Activated CD4-positive, alpha-beta T cell treated with anti-CD3 and anti-CD28 coated beads for 4 hours (primary cell): ENCODE data around the gene FAM135A.

Experiments used
- DNase-seq, 2 donors: peaks; one replicate each; pipeline ENCODE4 v3.0.0-alpha.2; 2020

Gene FAM135A

GRCh38 chr6:70413114-70413991, at the start of gene FAM135A:
Gene FAM135A (plus strand): TSS chr6:70413508. CDS start chr6:70428343, 14,835 bp downstream.
- peak; percentile 94 to 95 for DNase-seq

GRCh38 chr6:70363741-70364493, 49.4 kb upstream of the FAM135A start:
- DNase-seq, result no peak

DNA sequence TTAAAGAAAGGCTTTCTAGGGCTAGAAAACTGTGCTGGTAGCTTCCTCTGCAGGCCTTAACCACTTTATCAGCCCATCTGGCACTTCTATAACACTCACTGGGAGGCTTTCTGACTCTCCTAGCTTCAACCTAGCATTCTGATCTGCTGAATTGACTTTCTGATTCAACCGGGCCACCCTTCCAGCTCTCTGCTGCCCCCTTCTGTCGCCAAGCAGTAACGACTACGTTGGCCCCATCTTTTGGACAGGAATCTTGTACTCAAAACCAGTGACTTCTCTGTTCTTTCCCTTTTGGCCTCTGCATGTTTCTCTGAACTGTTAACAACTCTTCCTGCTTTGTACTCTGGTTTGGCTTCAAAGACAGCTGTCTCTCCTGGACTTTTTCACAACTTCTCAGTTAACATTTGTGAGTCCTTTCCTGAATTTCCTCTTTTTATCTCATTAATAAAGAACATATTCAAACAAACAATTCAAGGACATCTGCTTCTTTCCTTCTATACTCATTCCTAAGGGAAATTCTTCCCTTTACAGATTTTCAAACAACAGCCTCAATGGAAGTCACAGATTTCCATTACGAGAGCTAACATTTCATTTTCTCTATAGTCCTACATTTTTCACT, 43.9 kb upstream of the FAM135A start:
- peak; percentile 38 to 51 for DNase-seq

- DNase-seq, result no peak
Measured at GRCh38 chr6:70370496-70370895, 42.8 kb upstream of the FAM135A start.

GRCh38 chr6:70371454-70372105, 41.7 kb upstream of the FAM135A start:
- no peak for DNase-seq

GRCh38 chr6:70375166-70375565, 38.1 kb upstream of the FAM135A start:
- DNase-seq, result no peak

GRCh38 chr6:70375882-70376281, 37.4 kb upstream of the FAM135A start:
- no peak for DNase-seq

- no peak for DNase-seq
Measured at GRCh38 chr6:70376628-70377027, 36.7 kb upstream of the FAM135A start.

DNA sequence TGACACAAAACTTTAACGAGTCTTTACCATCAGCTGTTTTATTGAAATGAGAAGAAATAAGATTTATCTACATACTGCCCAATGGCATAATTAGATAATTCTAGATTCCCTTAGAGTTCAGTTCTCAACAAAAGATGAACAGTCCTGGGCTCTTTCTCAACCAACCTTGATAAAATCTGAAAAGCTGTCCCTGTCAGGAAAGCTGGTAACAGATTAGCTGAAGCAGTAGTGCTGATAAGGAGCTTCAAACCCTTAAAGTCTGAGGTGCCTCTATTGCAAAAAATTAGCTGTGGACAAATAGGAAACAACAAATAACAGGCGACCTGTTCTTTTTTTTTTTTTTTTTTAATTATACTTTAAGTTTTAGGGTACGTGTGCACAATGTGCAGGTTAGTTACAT, 35.9 kb upstream of the FAM135A start:
- DNase-seq, result no peak

DNA sequence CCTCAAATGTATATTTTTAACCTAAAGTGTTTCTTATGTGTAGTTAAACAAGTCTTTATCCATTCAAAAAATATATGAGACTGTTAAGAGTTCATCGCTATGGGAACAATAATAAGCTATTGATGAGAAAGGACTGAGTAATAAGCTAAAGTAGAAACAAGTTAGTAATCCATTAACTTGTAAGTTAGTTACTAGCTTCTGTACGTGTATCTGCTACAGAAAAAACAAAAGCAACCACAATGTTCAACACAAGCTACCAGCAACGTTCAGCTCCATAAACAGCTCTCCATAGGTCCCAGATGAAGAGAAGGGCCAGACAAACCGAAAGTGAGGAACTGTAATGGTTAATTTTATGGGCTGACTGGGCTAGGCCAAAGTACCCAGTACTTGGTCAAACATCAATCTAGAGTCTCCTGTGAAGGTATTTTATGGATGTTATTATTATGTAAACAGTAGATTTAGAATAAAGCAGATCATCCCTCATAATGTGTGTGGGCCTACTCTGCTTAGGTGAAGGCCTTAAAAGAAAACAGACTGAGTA, 33.8 kb upstream of the FAM135A start:
- DNase-seq, result no peak

GRCh38 chr6:70380252-70380651, 33.1 kb upstream of the FAM135A start:
- no peak for DNase-seq

GRCh38 chr6:70380771-70381416, 32.4 kb upstream of the FAM135A start:
- no peak for DNase-seq

DNA sequence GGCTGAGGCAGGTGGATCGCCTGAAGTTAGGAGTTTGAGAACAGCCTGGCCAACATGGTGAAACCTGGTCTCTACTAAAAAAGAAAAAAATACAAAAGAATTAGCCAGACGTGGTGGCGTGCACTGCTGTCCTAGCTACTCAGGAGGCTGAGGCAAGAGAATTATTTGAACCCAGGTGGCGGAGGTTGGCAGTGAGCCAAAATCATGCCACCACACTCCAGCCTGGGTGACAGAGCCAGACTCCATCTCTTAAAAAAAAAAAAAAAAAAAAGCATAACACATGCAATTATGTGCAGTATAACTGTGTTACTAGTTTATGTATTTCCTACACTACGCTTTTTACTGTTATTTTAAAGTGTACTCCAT, 31.9 kb upstream of the FAM135A start:
- no peak for DNase-seq

- no peak for DNase-seq
Measured at GRCh38 chr6:70385901-70386300, 27.4 kb upstream of the FAM135A start.

- no peak for DNase-seq
Measured at GRCh38 chr6:70388814-70389213, 24.5 kb upstream of the FAM135A start.

DNA sequence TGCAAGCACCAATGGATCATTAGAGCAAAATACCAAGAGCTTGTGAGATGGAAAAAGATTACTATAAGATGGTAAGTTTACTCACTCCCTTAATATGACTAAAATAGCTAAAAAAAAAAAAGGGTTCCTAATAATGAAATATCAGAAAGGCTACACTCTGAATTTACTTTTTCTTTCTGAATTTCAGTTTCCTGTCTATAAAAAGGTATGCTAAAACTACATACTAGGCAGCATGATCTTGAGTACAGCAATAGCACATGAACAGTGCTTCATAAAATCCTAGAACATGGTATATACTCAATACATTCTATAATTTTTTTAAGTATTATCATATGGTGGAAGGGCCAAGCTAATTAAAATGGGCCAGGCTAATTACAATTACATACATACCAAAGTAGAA, 24.0 kb upstream of the FAM135A start:
- DNase-seq, result no peak

DNA sequence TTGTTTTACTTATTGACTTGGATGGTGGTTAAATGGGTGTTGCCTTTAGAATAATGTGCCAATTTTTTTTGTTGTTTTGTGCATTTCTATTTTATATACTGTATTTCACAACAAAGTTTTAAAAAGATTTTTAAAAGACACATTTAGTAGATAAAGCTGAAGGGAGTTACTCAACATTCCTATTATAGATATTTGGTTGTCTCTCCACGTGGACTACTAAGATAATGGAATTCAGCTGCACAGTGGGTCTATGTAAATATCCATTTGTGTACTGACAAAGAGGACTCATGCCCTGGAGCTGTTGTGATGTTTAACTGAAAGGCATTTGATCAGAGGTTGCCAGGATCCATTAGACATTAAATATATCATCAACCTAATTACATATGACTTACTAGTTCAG, 23.2 kb upstream of the FAM135A start:
- no peak for DNase-seq

- no peak for DNase-seq
Measured at GRCh38 chr6:70391492-70391891, 21.8 kb upstream of the FAM135A start.

DNA sequence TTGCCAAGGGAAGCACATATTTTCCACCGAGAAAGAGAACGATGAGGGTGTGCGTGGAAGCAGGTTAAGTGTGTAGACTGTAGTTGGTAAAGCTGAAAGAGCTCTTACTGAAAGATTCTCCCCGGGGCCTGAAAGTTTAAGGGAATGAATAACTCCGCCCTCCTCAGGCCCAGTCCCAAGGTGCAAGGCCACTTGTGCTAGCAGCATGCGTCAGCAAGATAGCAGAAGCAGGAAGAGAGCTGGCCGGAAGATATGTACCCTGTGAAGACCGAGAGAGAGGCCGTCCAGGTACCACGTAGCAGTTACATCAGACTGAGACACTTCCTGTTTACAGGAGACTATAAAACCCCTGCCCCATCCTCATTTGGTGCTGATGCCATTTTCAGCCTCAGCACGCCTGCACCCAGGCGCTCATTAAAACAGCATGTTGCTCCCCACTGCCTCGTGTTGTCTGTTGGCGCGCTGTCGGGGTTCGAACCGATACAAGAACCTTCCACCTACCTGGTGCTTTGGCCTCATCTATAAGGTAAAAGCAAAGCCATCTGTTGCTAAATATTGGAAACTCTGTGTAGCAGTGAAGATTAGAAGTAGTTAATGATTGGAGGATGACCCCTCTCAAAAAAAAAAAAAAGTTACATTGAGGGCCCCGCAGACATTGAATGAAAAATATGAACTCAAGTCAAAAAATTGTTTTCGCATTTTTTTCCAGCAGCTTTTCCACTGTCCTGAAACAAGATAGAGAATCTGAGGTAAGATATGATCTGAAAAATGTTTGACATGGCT, 18.6 kb upstream of the FAM135A start:
- no peak for DNase-seq

- DNase-seq, result no peak
Measured at GRCh38 chr6:70395301-70395672, 18.0 kb upstream of the FAM135A start.

DNA sequence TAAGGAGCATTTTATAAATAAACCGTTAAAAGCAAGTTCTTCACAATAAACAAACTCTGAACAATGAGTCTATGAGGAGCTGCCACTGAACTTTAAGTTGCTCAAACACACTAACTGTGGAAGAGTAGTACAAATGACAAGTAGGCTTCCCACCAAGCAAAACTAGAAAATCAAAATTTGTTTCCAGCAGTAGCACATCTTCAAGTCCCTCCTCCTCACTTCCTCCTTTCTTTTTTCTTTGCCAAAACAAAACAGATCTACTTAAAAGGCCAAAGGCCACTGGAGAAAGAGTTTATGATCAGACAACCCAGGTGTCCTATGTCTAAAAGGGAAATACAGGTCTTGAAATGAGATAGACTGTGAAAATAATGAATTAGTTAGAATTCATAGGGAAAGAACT, 17.1 kb upstream of the FAM135A start:
- no peak for DNase-seq
